ENCODE measurements around the gene CORO7. TPM values are rescaled to one million over a fixed set of nuclear protein-coding genes. Genes with fewer than 3 reads are reported as not detected.
A peak's percentile ranks its signal among the peaks of the same experiment; 100 is the strongest.

Gene CORO7
- polyA plus RNA-seq, 1 donor from 2014 or later, result 57.6 TPM

- Histone ChIP-seq H2AFZ (ENCODE audit: low read depth, low read length) (no peak overlapping the region), H3K9me3 (ENCODE audit: low read length) (no peaks in the 10 kb centered on the region), H3K9me2 (ENCODE audit: insufficient read depth, low read length) (no peaks in the 10 kb centered on the region), H3F3A (ENCODE audit: insufficient read depth, low read length, poor library complexity, severe bottlenecking) (no peaks in the 10 kb centered on the region), H3K4me3 (ENCODE audit: low read length) (no peak overlapping the region), H3K79me2 (replicated peaks; ENCODE audit: insufficient read depth, low read length) (no peaks in the 10 kb centered on the region), H3K36me3 (ENCODE audit: insufficient read depth, low read length) (no peaks in the 10 kb centered on the region), H4K20me1 (ENCODE audit: insufficient read depth) (no peaks in the 10 kb centered on the region), H3K27me3 (ENCODE audit: insufficient read depth, low read depth, low read length) (no peaks in the 10 kb centered on the region), H3K9ac (ENCODE audit: low read length) (peak overlapping the region; percentile 2), H3K4me2 (ENCODE audit: low read length) (no peak overlapping the region), H3K27ac (ENCODE audit: low read length) (no peak overlapping the region)
- no peak for TF ChIP-seq EZH2 (IDR thresholded peaks at IDR 0.05; ENCODE audit: borderline replicate concordance, insufficient read depth, low read length, poor library complexity, severe bottlenecking)
- no peak for TF ChIP-seq POLR2AphosphoS5 (IDR thresholded peaks at IDR 0.05)
- peak; percentile 61 for TF ChIP-seq MXI1 (conservative IDR thresholded peaks at IDR 0.05; ENCODE audit: poor library complexity, severe bottlenecking)
- TF ChIP-seq CTCF (IDR thresholded peaks at IDR 0.05; ENCODE audit: poor library complexity, severe bottlenecking), result peak; percentile 96
- no peak for TF ChIP-seq EP300 (conservative IDR thresholded peaks at IDR 0.05; ENCODE audit: poor library complexity, severe bottlenecking)
- no peak for TF ChIP-seq TAF1 (IDR thresholded peaks at IDR 0.05; ENCODE audit: low read depth)
- TF ChIP-seq RAD21 (conservative IDR thresholded peaks at IDR 0.05), result peak; percentile 98
- TF ChIP-seq SMC3 (conservative IDR thresholded peaks at IDR 0.05; ENCODE audit: poor library complexity), result peak; percentile 91
- TF ChIP-seq REST (IDR thresholded peaks at IDR 0.05; ENCODE audit: borderline replicate concordance), result no peak
These were observed 13.8 kb downstream of the CORO7 start for GRCh38 chr16:4402439-4403132.

- Histone ChIP-seq H2AFZ (ENCODE audit: low read depth, low read length) (no peak overlapping the region), H3K9ac (ENCODE audit: low read length) (no peak overlapping the region), H3K79me2 (replicated peaks; ENCODE audit: insufficient read depth, low read length) (no peaks in the 10 kb centered on the region), H3K36me3 (ENCODE audit: insufficient read depth, low read length) (no peaks in the 10 kb centered on the region), H4K20me1 (ENCODE audit: insufficient read depth) (no peaks in the 10 kb centered on the region), H3K9me3 (ENCODE audit: low read length) (no peaks in the 10 kb centered on the region), H3K27ac (ENCODE audit: low read length) (no peak overlapping the region), H3K4me3 (ENCODE audit: low read length) (no peak overlapping the region), H3K4me2 (ENCODE audit: low read length) (no peak overlapping the region), H3F3A (ENCODE audit: insufficient read depth, low read length, poor library complexity, severe bottlenecking) (no peaks in the 10 kb centered on the region), H3K9me2 (ENCODE audit: insufficient read depth, low read length) (no peaks in the 10 kb centered on the region), H3K27me3 (ENCODE audit: insufficient read depth, low read depth, low read length) (no peaks in the 10 kb centered on the region)
- TF ChIP-seq REST (IDR thresholded peaks at IDR 0.05; ENCODE audit: borderline replicate concordance) (no peak), CTCF (IDR thresholded peaks at IDR 0.05; ENCODE audit: poor library complexity, severe bottlenecking) (no peak), POLR2AphosphoS5 (IDR thresholded peaks at IDR 0.05) (no peak), SMC3 (conservative IDR thresholded peaks at IDR 0.05; ENCODE audit: poor library complexity) (no peak), TAF1 (IDR thresholded peaks at IDR 0.05; ENCODE audit: low read depth) (no peak)
These were observed 14.9 kb downstream of the CORO7 start for GRCh38 chr16:4401510-4401909.

All from neural cell (in vitro differentiated cells).